ENCODE data around the gene NRARP.

Gene NRARP

DNA sequence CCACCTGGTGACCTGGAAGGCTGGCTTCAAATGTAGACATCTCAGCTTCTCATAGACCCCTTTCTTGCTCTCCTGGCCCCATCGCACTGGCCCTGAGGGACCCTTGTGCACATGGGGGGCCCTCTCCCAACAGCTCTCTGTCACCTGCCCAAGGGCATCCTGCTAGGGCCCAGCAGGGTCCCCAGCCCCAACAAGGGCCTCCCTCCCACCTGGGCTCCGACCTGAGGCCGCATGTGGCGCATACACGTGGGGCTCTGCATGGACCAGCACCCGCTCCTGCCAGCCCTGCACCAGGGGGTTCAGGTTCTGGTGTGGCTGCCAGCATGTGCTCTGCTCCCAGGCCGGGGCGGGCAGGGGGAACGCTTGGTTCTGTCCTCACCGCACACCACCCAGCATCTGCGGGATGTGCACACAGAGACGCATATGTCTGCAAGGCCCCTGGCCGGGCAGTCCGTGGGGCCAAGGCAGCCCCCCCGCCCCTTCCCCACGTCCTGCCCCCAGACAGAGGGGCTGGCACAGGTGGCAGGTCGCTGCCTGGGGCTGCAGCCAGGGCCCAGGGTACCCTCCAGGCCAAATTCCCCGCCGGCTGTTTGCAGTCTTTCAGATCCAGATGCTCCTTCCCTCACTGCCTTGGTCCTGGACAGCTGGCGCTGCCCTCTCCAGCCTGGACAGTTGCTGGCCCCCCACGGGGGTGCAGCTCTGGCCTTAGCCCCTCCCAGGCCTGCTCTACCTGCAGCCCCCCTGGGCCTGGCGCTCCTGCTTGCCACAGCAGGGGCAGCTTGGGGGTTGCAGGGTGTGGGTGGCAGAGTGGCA is 17.9 kb upstream of the NRARP start:
- DNase-seq (ENCODE audit: low read depth) = no peak
- H3K4me3 ChIP-seq (ENCODE audit: control insufficient read depth, low read depth, low read length) = no peak overlapping the region
- TF ChIP-seq, protein P1, sequence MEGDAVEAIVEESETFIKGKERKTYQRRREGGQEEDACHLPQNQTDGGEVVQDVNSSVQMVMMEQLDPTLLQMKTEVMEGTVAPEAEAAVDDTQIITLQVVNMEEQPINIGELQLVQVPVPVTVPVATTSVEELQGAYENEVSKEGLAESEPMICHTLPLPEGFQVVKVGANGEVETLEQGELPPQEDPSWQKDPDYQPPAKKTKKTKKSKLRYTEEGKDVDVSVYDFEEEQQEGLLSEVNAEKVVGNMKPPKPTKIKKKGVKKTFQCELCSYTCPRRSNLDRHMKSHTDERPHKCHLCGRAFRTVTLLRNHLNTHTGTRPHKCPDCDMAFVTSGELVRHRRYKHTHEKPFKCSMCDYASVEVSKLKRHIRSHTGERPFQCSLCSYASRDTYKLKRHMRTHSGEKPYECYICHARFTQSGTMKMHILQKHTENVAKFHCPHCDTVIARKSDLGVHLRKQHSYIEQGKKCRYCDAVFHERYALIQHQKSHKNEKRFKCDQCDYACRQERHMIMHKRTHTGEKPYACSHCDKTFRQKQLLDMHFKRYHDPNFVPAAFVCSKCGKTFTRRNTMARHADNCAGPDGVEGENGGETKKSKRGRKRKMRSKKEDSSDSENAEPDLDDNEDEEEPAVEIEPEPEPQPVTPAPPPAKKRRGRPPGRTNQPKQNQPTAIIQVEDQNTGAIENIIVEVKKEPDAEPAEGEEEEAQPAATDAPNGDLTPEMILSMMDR (IDR thresholded peaks at IDR 0.05; ENCODE audit: control insufficient read depth, insufficient read depth, low read depth, low read length, missing control alignments) = no peak

DNA sequence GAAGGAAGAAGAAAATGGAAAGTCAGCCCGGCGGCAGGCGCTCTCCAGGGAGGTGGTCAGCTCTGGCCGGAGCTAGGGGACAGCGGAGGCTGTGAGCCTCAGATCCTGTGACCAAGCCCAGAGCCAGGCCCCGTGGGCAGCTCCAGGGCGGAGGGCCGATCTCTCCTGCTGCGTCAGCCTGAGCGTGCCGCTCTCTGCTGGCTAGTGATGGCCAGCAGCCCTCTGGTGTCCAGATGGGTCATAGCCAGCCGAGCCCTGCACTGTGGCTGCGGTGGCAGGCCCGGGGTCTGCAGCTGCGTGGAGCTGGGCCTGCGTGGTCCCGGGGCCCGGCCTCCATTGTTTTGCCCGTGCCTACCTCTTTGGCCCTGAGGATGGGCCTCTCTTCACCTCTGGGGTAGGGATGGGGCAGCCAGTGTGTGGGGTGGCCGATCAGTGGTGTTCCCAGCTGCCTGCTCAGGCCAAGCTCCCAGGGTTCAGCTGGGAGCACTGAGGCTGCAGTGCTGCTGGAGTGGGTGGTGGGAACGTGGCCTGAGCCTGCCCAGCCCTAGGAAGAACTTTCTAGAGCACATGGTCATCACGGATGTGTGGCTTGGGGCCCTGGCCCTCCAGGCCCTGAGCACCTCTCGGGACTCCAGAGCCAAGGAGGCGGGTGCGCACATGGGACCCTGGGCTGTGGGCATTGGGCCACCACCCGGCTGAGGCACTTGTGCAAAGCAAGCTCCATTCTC is 17.1 kb upstream of the NRARP start:
- no peak overlapping the region; the same call in 1 of the 2 replicates for H3K4me3 ChIP-seq (ENCODE audit: control insufficient read depth, low read depth, low read length)
- DNase-seq (ENCODE audit: low read depth) = no peak
- TF ChIP-seq, protein P1 (IDR thresholded peaks at IDR 0.05; ENCODE audit: control insufficient read depth, insufficient read depth, low read depth, low read length, missing control alignments) = peak; percentile 70

DNA sequence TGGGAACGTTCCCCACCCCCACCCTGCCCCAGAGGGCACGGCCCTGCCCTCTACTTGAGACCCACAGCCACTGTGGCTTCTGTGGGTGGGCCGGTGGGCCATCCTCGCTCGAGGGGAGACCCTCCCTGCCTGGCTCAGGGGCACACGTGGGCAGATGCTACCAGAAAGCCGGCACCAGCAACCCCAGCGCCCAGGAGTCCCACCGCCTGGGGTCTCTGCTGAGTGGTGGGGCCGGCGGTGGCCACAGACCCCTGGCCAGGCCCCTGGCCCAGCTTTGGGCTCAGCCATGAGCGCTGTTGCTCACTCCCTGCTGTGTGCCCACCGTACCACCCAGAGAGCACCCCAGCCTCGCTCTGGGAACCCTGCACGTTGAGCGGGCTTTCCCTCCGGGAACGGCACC is 16.5 kb upstream of the NRARP start:
- H3K4me3 ChIP-seq (ENCODE audit: control insufficient read depth, low read depth, low read length) = no peak overlapping the region; the same call in 1 of the 2 replicates
- TF ChIP-seq, protein P1 (IDR thresholded peaks at IDR 0.05; ENCODE audit: control insufficient read depth, insufficient read depth, low read depth, low read length, missing control alignments) = no peak
- DNase-seq (ENCODE audit: low read depth) = no peak

DNA sequence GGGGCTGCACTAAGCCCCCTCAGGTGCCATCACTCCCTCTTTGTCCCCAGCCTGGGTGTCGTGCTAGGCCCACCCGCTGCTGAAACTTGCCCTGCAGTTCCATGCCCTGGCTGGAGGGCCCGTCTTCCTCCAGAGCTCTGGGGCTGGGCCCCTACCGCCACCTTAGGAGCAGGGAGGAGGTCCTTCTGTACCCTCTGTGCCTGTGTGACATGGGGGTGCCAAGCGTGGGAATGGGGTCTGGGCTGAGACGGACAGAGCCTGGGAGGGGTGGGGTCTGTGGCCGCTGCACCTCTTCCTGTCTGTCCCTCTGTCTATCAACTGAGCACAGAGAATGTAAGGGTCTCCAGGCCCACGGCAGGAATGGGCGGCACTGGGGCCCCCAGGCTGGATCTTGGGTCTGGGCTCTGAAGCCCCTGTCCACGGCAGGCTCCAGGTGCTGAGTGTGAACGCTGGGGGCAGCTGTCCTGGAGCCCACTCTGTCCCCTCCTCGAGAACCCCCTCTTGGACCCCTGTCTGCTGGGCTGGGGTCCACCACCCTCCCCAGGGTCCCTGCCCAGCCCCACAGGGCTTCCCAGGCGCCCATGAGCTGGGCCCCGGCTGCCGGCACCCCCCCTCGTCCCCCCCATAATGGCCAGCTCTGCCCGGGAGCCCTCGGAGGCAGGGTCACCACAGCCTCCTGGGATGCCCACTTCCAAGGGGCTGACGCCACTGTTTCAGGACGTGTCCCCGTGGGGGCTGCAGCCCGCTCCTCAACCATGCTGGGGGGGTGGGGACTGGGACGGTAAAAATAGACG is 15.8 kb upstream of the NRARP start:
- TF ChIP-seq, protein P1 (IDR thresholded peaks at IDR 0.05; ENCODE audit: control insufficient read depth, insufficient read depth, low read depth, low read length, missing control alignments) = no peak
- no peak for DNase-seq (ENCODE audit: low read depth)
- no peak overlapping the region for H3K4me3 ChIP-seq (ENCODE audit: control insufficient read depth, low read depth, low read length)

DNA sequence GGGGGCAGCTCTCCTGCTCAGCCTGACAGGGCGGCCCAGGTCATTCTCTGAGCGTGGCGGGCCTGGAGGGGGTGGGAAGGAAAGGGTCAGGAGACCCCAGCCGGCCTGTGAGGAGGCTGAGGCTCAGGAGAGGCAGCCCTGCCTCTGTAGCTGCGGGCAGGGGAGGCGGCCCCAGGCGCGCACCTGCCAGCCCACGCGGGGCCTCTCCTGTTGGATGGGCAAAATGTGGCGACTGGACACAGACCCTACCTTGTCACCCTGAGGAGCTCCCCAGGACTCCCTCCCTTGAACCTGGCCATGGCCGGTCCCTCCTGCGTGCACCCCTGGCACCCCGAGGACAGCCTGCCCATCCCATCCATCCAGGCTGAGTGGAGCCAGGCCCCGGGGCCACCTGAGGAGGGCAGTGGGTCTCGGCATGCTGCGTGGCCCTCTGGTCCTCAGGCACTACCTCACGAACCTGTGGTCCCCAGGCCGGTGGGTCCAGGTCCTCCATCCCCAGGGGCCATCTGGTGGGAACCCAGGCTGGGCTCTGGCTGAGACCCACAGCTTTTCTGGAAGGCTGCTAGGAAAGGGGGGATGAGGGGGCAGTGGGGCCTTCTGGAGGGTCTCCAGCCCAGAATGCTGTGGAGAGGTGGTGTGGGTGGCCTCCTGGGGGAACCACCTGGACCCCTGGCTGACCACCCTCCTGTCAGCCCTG is 15.1 kb upstream of the NRARP start:
- H3K4me3 ChIP-seq (ENCODE audit: control insufficient read depth, low read depth, low read length) = no peak overlapping the region
- TF ChIP-seq, protein P1 (IDR thresholded peaks at IDR 0.05; ENCODE audit: control insufficient read depth, insufficient read depth, low read depth, low read length, missing control alignments) = no peak
- no peak for DNase-seq (ENCODE audit: low read depth)
